Osteocyte (in vitro differentiated cells): Measurements from ENCODE around the gene SYT7. TPM values are rescaled to one million over a fixed set of nuclear protein-coding genes. Genes with fewer than 3 reads are reported as not detected.

Experiments
- DNase-seq: peaks from one replicate; pipeline ENCODE4 v3.0.0; 2021; ENCODE audit warnings: mixed read lengths; ENCODE audit not compliant: unreplicated experiment; ENCODE audit errors: extremely low spot score
- H3K27ac Mint-ChIP-seq: one replicate; pipeline ENCODE4 v1.8.0; 2021; ENCODE audit warnings: mild to moderate bottlenecking, mixed read lengths; ENCODE audit not compliant: unreplicated experiment
- H3K27me3 Mint-ChIP-seq: one replicate; pipeline ENCODE4 v1.8.0; 2021; ENCODE audit warnings: mixed read lengths; ENCODE audit not compliant: unreplicated experiment
- H3K36me3 Mint-ChIP-seq: one replicate; pipeline ENCODE4 v1.8.0; 2021; ENCODE audit warnings: mixed read lengths; ENCODE audit not compliant: unreplicated experiment
- H3K4me1 Mint-ChIP-seq: one replicate; pipeline ENCODE4 v1.8.0; 2021; ENCODE audit warnings: mixed read lengths; ENCODE audit not compliant: unreplicated experiment
- H3K4me3 Mint-ChIP-seq: one replicate; pipeline ENCODE4 v1.8.0; 2021; ENCODE audit warnings: mild to moderate bottlenecking, moderate library complexity, mixed read lengths; ENCODE audit not compliant: unreplicated experiment
- H3K9me3 Mint-ChIP-seq: one replicate; pipeline ENCODE4 v1.8.0; 2021; ENCODE audit warnings: mixed read lengths; ENCODE audit not compliant: unreplicated experiment
- total RNA-seq: library from RNA; stranded (reverse); gene quantifications from 2 replicates; pipeline ENCODE4 v1.2.1, GENCODE V29; 2021
- TF ChIP-seq, protein P1 (sequence below): fragments of 200-600 bp; sonication (generic); IDR thresholded peaks from 2 replicates; pipeline ENCODE4 v1.5.0; 2021; ENCODE audit warnings: antibody characterized with exemption, mild to moderate bottlenecking, moderate library complexity

The SYT7 gene
- total RNA-seq, 1 donor from 2014 or later: 0.11 TPM

- no peaks in the 10 kb centered on the region for H3K36me3 Mint-ChIP-seq
- peaks cover 53% of the 10 kb centered on the region for H3K27me3 Mint-ChIP-seq
- H3K27ac Mint-ChIP-seq: no peak overlapping the region
- DNase-seq: no peak
- no peaks in the 10 kb centered on the region for H3K9me3 Mint-ChIP-seq
- no peak overlapping the region for H3K4me3 Mint-ChIP-seq
- TF ChIP-seq, protein P1, sequence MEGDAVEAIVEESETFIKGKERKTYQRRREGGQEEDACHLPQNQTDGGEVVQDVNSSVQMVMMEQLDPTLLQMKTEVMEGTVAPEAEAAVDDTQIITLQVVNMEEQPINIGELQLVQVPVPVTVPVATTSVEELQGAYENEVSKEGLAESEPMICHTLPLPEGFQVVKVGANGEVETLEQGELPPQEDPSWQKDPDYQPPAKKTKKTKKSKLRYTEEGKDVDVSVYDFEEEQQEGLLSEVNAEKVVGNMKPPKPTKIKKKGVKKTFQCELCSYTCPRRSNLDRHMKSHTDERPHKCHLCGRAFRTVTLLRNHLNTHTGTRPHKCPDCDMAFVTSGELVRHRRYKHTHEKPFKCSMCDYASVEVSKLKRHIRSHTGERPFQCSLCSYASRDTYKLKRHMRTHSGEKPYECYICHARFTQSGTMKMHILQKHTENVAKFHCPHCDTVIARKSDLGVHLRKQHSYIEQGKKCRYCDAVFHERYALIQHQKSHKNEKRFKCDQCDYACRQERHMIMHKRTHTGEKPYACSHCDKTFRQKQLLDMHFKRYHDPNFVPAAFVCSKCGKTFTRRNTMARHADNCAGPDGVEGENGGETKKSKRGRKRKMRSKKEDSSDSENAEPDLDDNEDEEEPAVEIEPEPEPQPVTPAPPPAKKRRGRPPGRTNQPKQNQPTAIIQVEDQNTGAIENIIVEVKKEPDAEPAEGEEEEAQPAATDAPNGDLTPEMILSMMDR: no peak
- no peaks in the 10 kb centered on the region for H3K4me1 Mint-ChIP-seq
These were observed 53.7 kb downstream of the SYT7 start for GRCh38 chr11:61526956-61527731.

- TF ChIP-seq, protein P1: no peak
- no peak overlapping the region for H3K4me3 Mint-ChIP-seq
- H3K36me3 Mint-ChIP-seq: no peaks in the 10 kb centered on the region
- no peaks in the 10 kb centered on the region for H3K9me3 Mint-ChIP-seq
- no peak overlapping the region for H3K27ac Mint-ChIP-seq
- no peaks in the 10 kb centered on the region for H3K4me1 Mint-ChIP-seq
- no peak for DNase-seq
- H3K27me3 Mint-ChIP-seq: peaks cover 55% of the 10 kb centered on the region
These were observed 54.6 kb downstream of the SYT7 start for GRCh38 chr11:61526229-61526628.

GRCh38 chr11:61524963-61525587 lies 55.8 kb downstream of the SYT7 start:
- no peaks in the 10 kb centered on the region for H3K9me3 Mint-ChIP-seq
- H3K4me1 Mint-ChIP-seq: no peaks in the 10 kb centered on the region
- TF ChIP-seq, protein P1: no peak
- no peak overlapping the region for H3K4me3 Mint-ChIP-seq
- no peak for DNase-seq
- no peaks in the 10 kb centered on the region for H3K36me3 Mint-ChIP-seq
- peaks cover 53% of the 10 kb centered on the region for H3K27me3 Mint-ChIP-seq
- no peak overlapping the region for H3K27ac Mint-ChIP-seq

DNA sequence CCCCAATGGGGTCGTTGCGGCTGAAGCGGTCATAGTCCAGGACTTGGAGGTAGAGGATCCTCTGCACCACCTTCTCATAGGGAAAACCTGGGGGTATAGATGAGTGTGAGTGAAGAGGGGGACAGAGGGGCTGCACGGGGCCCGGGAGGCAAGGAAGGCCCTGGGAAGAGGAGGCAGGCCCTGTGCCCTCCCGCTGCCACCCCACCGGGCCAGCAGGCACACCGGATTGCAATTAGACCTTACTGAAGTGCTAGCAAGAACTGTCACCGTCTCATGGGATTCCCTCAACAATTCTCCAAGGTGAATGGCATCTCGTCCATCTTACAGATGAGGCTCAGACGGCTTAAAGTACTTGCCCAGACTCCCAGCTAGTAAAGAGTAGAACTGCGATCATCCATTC lies 56.4 kb downstream of the SYT7 start:
- Mint-ChIP-seq H3K27me3 (peaks cover 48% of the 10 kb centered on the region), H3K9me3 (no peaks in the 10 kb centered on the region), H3K27ac (no peak overlapping the region), H3K36me3 (no peaks in the 10 kb centered on the region), H3K4me3 (no peak overlapping the region), H3K4me1 (no peaks in the 10 kb centered on the region)
- TF ChIP-seq, protein P1: no peak
- DNase-seq: no peak

- peaks cover 37% of the 10 kb centered on the region for H3K27me3 Mint-ChIP-seq
- TF ChIP-seq, protein P1: no peak
- H3K4me1 Mint-ChIP-seq: no peaks in the 10 kb centered on the region
- no peaks in the 10 kb centered on the region for H3K9me3 Mint-ChIP-seq
- H3K27ac Mint-ChIP-seq: no peak overlapping the region
- no peaks in the 10 kb centered on the region for H3K36me3 Mint-ChIP-seq
- no peak for DNase-seq
- no peak overlapping the region for H3K4me3 Mint-ChIP-seq
These were observed 58.0 kb downstream of the SYT7 start for GRCh38 chr11:61522881-61523280.
